Tongue (tissue), 2 donors: Measurements from ENCODE around the gene RTKN. TPM values are rescaled to one million over a fixed set of nuclear protein-coding genes. Genes with fewer than 3 reads are reported as not detected.

Experiments used
- DNase-seq: peaks from one replicate; pipeline ENCODE4 v3.0.0-alpha.2; 2015
- total RNA-seq: library from RNA; depleted of rRNA; stranded (reverse); fragments of >200 nt; gene quantifications from one replicate; pipeline ENCODE4 v1.2.3, GENCODE V29; 2014

The RTKN gene
- total RNA-seq, 1 donor from 2014 or later = 42.1 TPM

DNA sequence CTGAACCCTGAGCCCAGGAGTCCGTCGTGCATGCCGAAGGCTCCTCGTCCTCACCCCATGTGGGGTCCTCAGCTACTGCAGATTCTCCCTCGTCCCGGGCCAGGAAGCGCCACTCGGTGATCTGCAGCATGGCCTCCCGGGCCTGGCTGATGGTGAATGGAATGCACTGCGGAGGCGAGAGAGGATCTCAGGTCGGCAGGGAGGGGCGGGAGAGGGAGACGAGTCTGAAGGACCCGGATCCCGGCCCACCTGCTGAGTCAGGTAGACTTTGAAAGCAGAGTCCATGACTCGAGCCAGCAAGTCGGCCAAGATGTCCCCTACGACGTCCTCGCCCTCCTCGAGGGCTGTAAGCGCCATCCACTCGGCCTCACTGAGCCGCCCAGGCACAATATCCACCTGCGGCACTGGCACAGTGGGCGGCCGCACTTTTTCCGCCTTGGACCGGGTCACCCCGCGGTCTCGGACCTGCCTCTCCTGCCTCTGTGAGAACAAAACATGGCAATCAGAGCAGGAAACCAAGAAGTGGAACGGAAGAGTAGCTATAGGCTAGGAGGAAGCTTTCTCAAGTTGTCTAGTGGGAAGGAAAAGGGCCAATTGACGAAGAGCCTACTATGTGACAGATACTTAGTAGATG is 25.9 kb downstream of the RTKN start:
- DNase-seq = no peak

DNA sequence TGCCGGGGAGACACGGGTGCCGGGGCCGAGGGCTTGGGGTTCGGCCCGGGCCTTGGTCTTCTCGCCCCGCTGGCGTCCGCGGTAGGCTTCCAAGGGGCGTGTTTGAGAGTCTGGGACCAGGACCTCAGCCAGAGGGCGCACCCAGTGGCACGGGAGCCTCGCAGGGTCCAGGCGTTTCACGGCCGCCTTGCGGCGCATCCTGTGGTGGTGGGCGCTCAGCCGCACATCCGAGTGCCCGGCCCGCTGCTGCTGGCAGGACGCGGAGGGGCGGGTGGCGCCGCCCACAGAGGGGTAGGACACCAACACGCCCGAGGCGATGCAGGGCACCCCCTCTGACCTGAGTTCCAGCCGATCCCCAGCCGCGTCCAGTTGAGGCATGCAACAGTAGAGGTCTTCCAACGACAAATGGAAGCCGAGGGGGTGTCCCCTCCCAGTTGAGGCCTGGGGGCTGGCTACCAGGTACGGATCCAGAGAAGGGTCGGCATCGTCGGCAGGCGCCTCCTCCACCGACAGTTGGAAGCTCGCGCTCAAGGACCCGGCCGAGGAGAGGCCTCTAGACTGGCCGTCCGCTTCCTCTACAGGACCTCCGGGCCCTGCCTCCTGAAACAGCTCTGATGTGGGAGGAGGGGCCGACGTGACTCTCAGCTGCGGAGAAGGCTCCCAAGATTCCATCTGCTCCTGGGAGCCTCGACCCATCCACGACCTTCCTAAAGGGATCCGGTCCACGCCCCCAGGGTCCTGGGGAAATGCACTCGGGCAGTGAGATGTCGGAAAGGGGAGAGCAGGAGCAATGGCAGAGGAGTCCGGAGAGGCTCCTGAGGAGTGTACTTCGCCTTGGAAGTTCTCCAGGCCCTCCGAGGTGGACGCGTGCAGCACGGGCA is 26.6 kb downstream of the RTKN start:
- peak; percentile 71 for DNase-seq

DNA sequence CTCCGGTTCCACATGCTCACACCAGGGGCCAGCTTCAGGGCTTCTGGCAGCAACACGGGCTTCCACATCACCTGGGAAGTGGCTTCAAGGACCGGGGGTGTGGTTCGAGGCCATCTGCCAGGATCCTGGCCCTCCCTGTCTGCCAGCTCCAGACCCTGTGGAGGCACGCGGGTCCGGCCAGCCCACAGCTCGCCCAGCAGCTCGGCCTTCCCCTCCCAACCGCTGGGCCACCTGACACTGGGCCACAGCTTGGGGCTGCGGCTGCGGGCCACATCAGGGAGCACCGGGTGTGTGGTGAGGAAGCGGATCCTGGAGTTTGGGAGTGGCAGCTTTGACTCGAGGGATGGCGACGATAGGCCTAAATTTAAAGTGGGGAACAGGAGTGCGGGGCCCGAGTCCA is 27.3 kb downstream of the RTKN start:
- DNase-seq = no peak

DNA sequence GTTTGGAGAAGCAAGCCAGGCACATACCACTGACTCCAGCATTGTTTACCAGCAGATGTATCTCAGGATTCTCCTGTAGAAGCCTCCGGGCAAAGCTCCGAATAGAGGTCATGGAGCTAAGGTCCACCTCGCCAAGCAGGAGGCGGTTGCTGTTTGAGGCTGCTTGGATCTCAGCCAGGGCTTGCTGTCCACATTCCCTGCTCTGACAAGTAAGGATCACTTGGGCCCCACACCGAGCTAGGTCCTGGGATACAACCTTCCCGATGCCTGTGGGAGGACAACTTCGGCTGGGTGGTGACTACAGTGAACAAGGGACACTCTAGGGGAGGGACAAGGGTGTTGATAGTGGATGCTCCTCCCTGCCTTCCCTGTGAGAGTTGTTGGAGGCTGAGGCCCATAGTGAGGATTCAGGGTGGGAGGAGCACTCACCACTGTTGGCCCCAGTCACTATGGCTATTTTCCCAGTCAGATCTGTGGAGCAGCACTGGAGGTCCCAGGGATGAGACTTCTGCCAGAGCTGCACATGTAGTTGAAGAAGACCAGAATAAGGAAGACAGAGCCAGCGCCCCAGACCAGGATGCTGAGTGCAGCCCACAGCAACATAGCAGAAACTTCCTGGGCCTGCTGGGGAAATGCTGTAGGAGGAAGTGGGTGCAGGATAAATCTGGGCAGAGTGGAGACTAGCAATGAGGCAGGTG is 28.6 kb downstream of the RTKN start:
- peak; percentile 29 for DNase-seq

DNA sequence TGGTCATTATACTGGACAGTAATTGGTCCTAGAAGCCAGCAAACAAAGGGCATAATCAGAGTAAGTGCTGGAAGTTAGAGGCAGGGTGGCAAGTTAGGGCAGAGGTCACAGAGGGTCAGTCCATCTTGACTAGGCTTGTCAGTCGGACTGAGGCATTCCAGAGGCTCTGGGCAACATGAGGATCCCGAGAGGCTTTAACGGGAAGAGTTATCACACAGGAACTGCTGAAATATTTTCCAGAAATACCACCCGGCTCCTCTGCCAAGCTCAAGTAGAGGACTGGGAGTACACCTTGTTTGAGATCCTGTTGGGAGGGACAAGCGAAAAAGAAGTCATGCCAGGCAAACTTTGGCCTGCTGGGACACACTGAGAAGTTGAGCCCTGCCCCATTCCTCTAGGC is 34.1 kb downstream of the RTKN start:
- DNase-seq = no peak

DNA sequence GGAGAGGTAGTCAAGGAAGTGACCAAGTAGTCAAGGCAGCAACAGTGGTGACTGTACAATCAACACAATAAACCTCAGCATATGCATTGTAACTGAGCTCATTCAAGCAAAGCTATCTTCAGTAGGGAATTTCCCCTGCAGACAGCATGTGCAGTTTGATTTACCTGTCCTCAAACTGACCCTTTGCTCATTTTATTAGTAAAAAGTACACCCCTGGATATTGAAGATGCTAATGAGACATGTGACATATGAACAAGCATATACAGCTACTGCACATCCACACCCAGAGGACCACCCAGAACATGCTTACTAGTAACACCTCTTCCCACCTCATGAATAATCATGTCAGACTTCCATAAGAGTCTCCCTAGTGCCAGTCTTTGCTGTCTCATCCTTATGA is 35.7 kb downstream of the RTKN start:
- DNase-seq = no peak

DNA sequence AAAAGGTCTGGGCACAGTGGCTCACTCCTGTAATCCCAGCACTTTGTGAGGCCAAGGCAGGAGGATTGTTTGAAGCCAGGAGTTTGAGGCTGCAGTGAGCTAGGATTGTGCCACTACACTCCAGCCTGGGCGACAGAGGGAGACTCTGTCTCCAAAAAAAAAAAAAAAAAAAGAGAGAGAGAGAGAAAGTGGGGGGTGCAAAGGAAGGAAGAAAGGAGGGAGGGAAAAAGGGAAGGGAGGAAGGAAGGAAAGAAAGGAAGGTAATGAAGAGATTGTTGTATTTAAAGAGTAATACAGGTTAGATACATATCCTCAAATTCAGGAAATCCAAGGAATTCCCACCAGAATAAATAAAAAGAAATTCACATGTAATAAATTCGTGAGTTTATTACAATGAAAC is 39.8 kb downstream of the RTKN start:
- no peak for DNase-seq

DNA sequence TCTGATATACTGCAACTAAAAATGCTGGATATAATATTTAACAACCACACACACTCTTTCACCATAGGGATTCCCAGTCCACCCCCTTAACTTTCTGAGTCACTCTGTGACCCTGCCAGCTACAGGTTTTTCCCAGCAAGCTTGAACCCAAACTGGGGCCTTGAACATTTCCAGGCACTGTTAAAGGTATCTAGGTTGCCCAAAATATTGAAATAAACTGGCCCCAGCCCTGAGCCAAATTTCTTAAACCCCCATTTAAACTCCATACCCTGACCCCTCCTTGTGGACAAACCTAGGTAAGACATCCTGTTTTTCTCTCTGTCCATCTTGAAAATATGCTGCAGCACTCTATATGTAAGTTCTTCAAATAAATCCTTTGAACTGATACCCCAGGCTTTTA is 42.0 kb downstream of the RTKN start:
- peak; percentile 11 for DNase-seq

DNA sequence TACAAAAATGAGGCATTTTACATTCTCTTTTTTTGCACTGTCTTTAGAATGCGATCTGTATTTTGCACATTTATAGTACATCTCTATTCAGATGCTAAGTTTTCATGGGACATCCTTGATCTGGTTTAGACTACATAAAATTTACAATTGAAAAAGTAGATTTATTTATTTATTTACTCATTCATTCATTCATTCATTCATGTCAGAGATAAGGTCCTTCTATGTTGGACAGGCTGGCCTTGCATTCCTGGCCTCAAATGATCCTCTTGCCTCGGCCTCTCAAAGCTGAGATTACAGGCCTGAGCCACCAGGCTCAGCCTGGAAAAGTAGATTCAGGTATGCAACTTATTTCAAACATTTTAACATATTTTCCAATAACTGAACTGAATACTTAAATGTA is 45.6 kb downstream of the RTKN start:
- no peak for DNase-seq

DNA sequence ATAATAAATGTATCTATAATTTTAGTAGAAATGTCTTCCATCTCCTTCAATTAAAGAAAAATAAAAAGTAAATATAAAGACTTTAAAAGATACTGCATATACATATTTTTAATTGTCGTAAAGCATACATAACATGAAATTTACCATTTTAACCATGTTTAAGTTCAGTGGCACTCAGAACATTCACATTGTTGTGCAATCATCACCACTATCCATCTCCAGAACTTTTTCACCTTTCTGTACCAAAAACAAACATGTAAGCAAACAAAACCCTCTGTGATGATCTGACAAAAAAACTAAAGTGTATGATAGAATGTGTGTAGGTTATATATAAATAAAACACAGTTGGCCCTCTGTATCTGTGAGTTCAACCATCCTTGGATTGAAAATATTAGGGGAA is 48.2 kb downstream of the RTKN start:
- no peak for DNase-seq

DNA sequence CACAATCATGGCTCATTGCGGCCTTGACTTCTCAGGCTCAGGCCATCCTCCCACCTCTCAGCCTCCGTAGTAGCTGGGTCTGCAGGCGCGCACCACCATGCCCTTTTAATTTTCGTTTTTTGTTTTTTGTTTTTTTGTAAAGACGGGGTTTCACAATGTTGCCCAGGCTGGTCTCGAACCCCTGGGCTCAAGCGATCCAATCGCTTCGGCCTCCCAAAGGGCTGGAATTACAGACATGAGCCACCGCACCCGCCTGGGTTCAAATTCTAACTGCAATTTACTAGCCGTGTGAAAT is 49.3 kb downstream of the RTKN start:
- no peak for DNase-seq

DNA sequence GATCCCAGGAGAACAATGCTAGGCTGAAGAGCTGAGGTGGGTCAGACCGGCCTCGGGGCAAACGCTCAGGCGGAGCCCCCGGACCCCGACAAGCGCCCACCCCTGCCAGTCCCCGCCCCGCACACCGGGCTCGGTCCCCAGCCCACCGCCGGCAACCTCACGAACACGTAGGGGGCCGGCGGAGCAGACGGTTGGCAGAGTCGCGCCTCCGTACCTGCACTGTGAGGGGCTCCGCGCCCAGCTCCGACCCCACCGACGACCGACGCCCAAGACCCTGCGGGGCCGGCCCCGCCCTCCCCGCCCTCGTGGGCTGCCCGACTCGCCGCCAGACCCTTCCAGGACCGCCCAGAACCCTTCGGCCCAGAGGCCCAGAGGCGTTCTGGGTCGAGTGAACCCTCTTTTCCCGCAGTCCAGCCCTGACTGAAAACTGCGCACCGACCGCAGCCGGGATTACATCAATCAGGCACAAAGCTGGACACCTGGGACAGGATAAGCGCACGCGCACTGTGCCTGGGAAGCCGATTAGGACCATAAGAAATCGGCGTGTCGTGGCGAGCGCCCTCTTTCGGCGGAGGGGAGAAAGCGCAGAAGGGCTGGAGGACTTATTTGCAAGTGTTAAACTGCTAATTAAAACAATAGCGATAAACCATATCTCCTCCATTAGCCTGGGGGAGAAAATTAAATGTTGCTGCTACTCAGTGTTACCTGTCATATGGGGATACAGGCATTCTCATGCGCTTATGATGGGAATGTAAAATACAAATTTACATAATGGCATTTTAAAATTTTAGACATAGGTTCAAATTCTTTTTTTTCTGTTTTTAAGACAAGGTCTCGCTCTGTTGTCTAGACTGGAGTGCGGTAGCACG is 49.9 kb downstream of the RTKN start:
- peak; percentile 98 for DNase-seq

DNA sequence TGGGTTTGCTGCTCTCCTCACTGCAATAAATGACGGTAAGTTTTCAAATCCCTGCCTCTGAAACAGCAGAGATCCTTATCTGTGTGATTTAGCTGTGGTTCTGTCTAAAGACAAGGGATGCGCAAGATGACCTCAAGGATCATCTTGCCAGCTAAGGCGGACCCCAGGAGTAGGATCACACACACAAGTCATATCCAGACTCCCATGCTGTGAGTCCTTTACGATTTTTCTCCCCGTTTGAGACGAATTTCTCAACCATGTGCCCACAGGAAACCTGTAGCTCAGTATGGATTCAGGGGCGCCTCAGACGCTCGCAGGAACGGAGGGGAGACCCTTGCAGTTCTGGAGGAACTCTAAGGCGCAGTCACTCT is 50.5 kb downstream of the RTKN start:
- DNase-seq = peak; percentile 34

DNA sequence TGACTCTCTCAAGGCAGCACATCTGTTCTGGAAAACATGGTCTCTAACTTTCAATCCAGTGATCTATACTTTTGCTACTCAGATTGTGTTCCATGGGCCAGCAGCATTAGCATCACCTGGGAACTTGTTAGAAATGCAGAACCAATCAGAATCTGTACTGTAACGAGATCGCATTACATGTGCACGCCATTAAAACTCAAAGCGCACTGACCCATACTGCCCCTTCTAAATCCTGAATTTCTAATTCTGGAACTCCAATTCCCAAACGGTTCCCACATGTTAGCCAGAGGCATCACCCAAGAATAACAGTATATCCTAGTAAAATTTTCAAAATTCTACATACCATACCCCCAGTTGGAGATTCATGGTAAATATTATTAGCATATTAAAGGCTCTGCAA is 51.1 kb downstream of the RTKN start:
- no peak for DNase-seq

DNA sequence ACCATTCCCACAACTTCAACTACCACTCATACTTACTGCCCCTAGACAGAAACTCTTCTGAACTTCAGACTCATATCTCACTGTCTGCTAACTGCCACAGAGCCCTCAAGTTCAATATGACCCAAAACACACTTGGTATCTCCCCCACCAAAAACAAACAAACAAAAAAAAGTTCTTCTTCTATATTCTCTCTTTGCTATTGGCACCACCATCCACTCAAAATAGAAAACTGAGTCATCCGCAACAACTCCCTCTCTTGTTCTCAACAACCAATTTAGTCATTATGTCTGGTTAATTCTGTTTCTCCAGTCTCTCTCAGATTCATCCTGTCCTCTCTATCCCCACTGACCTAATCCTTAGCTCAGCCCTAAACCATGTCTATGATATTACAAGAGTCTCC is 54.4 kb downstream of the RTKN start:
- DNase-seq = no peak

DNA sequence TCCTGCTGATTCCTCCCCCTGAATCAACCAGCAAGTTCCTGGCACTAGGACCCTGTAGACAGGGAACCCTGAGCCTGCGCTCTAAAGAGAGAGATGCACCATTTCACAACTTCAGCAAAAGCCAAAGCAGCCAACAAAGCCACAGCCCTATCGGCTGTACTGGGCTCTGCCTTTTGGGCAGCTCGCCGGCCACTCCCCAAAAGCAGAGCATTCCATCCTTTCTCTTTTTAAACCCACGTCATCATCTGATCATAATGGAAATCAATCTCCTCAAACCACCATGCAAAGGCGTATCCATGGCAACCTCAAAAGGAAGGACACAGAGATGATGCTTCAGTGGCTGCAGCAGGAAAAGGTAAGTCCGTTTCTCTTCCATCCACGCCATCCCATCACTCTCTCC is 56.3 kb downstream of the RTKN start:
- no peak for DNase-seq

DNA sequence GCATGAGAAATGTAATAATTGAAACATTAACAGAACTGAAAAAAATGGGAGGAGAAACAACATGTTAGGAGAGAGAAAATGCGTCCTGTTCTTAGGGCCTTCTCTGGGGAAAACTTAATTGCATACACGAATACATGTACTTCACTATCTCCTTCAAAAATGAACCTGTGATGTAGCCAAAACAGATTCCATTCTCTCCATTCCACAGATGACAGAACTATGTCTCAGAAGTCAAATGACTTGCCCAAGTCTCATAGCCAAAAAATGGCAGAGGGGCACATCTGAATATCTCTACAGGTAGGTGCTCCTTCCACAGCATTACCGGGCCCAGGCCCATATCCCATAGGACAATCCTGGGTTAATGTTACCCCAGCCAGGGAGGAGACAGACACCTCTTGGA is 57.7 kb downstream of the RTKN start:
- no peak for DNase-seq

DNA sequence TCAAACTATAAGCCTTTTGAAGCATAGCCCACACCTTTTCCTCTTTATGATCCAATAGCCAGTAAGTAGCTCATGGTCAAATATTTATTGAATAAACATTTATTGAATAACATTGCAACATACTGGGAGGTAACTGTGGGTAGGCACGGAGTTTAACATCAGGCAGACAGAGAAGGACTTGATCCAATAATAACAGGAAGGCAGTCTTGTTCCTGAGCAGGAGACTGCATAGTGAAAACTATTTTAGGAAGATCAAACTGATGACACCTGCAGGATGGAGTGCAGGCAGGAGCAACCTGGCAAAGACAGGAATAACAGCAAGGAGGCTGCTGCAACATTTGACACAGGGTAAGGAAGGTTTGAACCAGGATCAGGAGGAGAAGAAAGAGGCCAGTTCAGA is 58.5 kb downstream of the RTKN start:
- no peak for DNase-seq

DNA sequence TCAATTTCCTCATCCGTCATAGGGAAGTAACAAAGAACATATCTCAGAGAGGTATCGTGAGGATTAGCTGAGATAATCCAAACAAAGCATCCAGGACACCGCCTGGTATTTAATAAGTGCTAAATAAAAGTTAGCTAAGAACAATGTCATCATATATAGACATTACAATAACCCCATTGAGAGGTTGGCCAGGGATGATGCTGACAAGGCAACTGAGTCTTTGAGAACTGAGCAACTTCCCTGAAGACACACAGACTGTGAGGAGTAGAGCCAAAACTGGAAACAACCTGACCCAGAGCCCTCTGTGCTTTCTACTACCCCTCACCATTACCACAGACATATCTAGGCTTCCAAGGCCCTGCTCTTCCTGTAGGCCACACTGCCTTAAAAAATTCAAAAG is 60.0 kb downstream of the RTKN start:
- no peak for DNase-seq

DNA sequence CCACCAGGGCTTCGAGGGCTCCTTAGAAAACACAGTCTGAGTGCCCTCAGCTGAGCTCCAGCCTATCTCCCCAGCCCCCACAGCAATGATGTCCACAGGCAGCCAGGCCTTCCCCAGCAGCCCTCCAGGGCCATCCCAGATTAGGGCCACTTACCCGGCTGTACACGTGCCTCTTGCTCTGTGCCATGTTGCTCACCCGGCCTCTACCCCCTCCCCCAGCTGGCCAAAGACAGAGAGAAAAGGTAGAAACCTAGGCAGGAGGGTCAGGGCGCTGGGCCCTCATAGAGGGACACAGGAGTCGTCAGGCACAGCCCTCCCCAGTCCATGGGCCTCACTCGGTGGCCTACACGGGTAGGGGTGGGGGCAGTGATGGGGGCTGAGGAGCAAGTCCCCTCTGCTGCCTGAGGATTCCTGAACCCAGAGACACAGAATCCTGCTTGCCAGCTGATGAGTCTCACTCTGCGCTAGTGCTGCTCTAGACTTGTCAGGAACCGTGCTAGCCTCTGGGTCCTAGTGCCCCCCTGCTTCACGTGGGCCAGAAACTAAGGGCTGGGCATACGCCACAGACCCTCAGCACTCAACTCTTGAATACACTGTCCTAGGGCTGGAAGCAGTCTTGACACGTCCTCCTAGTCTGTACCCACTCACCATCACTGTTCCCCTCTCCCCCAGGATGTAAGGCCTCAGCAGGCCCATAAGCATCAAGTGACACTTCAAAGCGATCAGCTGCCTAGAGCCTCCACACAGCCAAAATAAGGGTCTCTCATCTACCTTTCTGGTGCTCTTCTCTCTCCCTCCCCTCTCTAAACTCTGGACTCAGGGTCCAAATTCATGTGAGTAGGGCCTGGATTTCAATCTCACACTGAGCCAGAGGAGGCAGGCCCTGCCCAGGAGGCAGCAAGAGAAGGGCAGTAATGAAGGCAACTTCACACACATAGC is 61.6 kb downstream of the RTKN start, which contains the start of gene DCTN1:
Gene DCTN1 (minus strand): TSS at position 461 of the 939 bp plus-strand sequence. CDS start 274 bp downstream, at position 187.
- DNase-seq = peak; percentile 77

DNA sequence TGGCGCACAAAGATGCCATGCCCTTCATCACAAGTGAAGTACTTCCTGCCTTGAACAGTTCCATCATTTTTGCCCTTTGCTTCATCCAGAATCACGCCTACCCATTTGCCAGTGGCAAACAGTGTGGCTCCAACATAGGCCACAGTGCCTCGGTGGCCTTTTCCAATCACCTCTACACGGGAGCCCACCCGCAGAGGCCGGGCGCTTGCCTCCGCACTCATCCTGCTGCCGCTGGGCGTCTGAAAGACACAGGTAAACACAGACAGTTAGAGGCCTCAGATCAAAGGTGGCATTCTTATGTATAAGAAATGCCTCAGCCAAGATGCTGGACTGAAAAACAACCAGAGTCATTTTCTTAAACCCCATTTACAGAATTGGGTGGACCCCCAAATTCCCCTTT is 63.7 kb downstream of the RTKN start:
- DNase-seq = no peak
